Measurements from ENCODE around the gene B4GALT1. TPM values are rescaled to one million over a fixed set of nuclear protein-coding genes. Genes with fewer than 3 reads are reported as not detected.

Gene B4GALT1
- total RNA-seq, 2 experiments from 2014 or later, result 12.8 to 38.7 TPM

DNA sequence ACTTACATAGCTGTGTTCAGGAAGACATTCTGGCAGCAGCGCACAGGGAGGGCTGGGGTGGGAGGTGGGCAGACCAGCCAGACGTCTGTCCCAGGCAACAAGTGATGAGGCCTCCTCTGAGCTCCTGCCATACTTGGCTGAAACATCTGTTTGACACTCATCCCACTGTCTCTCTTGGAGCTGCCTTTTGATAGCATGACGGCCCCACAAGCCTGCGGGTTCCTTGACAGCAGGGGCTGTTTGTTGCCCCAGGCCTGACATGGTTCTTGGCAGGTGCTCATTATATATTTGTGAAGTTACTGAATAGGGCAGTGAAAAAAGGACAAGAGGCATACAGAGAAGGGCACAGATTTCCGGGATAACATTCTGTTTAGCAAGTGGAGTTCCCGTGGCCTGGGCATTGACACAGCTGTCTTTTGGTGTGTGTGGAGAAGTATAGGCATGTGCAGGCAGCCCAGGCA is 22.2 kb upstream of the B4GALT1 start:
- Histone ChIP-seq H3K27ac (ENCODE audit: low read depth, low read length, poor library complexity, severe bottlenecking) (no peak overlapping the region), H2AFZ (ENCODE audit: low read length) (no peak overlapping the region), H3K4me1 (ENCODE audit: insufficient read depth, low read length, poor library complexity, severe bottlenecking) (peaks cover 11% of the 10 kb centered on the region), H3K4me2 (ENCODE audit: low read length) (no peak overlapping the region), H3K9me3 (ENCODE audit: low read length) (no peaks in the 10 kb centered on the region), H3K9me2 (ENCODE audit: insufficient read depth, low read length) (no peaks in the 10 kb centered on the region), H3K4me3 (ENCODE audit: low read depth, low read length, poor library complexity, severe bottlenecking) (no peak overlapping the region), H3K36me3 (ENCODE audit: insufficient read depth, low read length) (no peaks in the 10 kb centered on the region), H4K20me1 (ENCODE audit: insufficient read depth, low read length) (no peaks in the 10 kb centered on the region), H3K79me2 (ENCODE audit: insufficient read depth, low read depth, low read length) (no peaks in the 10 kb centered on the region)
- no peak for TF ChIP-seq EZH2phosphoT487 (IDR thresholded peaks at IDR 0.05; ENCODE audit: borderline replicate concordance, low read depth, low read length)
- TF ChIP-seq, protein P1, sequence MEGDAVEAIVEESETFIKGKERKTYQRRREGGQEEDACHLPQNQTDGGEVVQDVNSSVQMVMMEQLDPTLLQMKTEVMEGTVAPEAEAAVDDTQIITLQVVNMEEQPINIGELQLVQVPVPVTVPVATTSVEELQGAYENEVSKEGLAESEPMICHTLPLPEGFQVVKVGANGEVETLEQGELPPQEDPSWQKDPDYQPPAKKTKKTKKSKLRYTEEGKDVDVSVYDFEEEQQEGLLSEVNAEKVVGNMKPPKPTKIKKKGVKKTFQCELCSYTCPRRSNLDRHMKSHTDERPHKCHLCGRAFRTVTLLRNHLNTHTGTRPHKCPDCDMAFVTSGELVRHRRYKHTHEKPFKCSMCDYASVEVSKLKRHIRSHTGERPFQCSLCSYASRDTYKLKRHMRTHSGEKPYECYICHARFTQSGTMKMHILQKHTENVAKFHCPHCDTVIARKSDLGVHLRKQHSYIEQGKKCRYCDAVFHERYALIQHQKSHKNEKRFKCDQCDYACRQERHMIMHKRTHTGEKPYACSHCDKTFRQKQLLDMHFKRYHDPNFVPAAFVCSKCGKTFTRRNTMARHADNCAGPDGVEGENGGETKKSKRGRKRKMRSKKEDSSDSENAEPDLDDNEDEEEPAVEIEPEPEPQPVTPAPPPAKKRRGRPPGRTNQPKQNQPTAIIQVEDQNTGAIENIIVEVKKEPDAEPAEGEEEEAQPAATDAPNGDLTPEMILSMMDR (conservative IDR thresholded peaks at IDR 0.05; ENCODE audit: low read length), result no peak
- no TSS peak for BruUV-seq (replicated peaks)
- ChIA-PET POLR2A (interaction anchor here (0.9 to 1.5 kb wide), 3 partner anchors 10 to 107 kb away, joined by 3 read pairs; no protein-coding TSS in a partner anchor), CTCF (ENCODE audit: unreplicated experiment) (interaction anchor here (0.6 kb wide), 2 partner anchors 20 to 149 kb away, joined by 3 to 10 read pairs; no protein-coding TSS in a partner anchor)
- no peak for DNase-seq (ENCODE audit: low spot score)
- intact Hi-C loops (cut with micrococcal nuclease; ENCODE audit: unreplicated experiment), result no loop called here

DNA sequence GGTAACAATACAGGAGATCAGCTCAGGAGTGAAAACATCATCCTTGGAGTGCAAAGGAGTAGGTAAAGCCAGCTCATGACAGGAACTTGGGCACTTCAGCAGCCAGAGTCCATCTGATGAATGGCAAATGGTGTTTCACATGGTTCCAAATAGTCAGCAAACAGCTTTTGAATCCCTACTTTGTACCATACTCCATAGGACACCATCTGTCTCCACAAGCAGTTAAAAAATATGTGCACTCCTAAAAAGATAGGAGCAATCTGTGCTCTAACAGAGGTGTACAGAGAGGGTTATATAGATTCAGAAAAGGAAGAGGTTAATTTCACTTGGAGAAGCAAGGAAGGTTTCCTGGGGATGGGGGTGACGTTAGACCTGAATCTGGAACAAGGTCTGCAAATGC is 21.6 kb upstream of the B4GALT1 start:
- H3K36me3 ChIP-seq (ENCODE audit: insufficient read depth, low read length), result no peaks in the 10 kb centered on the region
- H4K20me1 ChIP-seq (ENCODE audit: insufficient read depth, low read length), result no peaks in the 10 kb centered on the region
- H3K4me2 ChIP-seq (ENCODE audit: low read length), result no peak overlapping the region
- H3K4me1 ChIP-seq (ENCODE audit: insufficient read depth, low read length, poor library complexity, severe bottlenecking), result peaks cover 11% of the 10 kb centered on the region
- H3K9me2 ChIP-seq (ENCODE audit: insufficient read depth, low read length), result no peaks in the 10 kb centered on the region
- DNase-seq (ENCODE audit: low spot score), result no peak
- ChIA-PET CTCF (ENCODE audit: unreplicated experiment) (interaction anchor here (0.6 to 1.7 kb wide), 3 partner anchors 11 to 148 kb away, joined by 3 to 10 read pairs (median 3); no protein-coding TSS in a partner anchor), POLR2A (interaction anchor here (0.9 to 1.5 kb wide), 2 partner anchors 9 to 13 kb away, joined by 3 read pairs; no protein-coding TSS in a partner anchor)
- H3K9me3 ChIP-seq (ENCODE audit: low read length), result no peaks in the 10 kb centered on the region
- intact Hi-C loops (cut with micrococcal nuclease; ENCODE audit: unreplicated experiment), result no loop called here
- no peak overlapping the region for H3K4me3 ChIP-seq (ENCODE audit: low read depth, low read length, poor library complexity, severe bottlenecking)
- no TSS peak for BruUV-seq (replicated peaks)
- H2AFZ ChIP-seq (ENCODE audit: low read length), result no peak overlapping the region
- no peak overlapping the region for H3K27ac ChIP-seq (ENCODE audit: low read depth, low read length, poor library complexity, severe bottlenecking)
- TF ChIP-seq, protein P1 (conservative IDR thresholded peaks at IDR 0.05; ENCODE audit: low read length), result no peak
- no peak for TF ChIP-seq EZH2phosphoT487 (IDR thresholded peaks at IDR 0.05; ENCODE audit: borderline replicate concordance, low read depth, low read length)
- no peaks in the 10 kb centered on the region for H3K79me2 ChIP-seq (ENCODE audit: insufficient read depth, low read depth, low read length)

DNA sequence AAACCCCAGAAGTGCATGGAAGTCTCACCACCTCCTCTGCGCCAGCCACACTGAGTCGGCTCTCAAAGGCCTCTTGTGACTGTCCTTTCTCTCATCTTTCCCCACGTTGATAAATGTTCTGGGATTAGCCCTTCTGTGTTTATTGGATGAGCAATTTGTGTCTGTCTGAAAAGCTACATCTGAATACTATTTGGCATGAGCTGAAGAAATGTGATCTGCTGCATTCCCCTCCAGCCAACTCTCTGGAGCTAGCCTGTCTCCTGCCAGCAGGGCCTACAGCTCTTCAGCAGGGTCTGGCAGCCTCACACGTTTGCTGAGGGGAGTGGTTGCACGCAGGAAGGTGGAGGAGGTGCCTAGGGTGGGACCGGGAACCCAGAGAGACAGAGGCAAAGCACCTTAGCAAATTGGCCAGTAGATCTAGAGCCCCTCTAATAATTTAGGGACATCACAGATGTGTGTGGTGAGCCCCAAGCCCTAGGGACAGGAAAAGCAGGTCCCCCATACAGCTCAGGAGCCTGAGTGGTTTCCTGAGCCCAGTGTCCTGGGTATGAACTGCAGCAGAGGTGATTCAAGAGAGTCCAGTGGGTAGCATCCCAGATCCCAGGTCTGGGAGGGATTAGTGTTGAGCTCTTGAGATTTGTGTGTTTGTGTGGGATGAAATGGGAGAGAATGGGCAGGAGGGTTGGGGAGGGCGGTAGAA is 20.5 kb upstream of the B4GALT1 start:
- ChIA-PET POLR2A (interaction anchor here (0.5 to 1.1 kb wide), 4 partner anchors 9 to 23 kb away, joined by 3 to 4 read pairs (median 3); no protein-coding TSS in a partner anchor), CTCF (ENCODE audit: unreplicated experiment) (interaction anchor here (1.6 to 1.7 kb wide), 2 partner anchors 10 to 20 kb away, joined by 3 read pairs; partner anchors contain the start of gene B4GALT1)
- no peaks in the 10 kb centered on the region for H3K9me3 ChIP-seq (ENCODE audit: low read length)
- intact Hi-C loops (cut with micrococcal nuclease; ENCODE audit: unreplicated experiment), result no loop called here
- no peaks in the 10 kb centered on the region for H3K79me2 ChIP-seq (ENCODE audit: insufficient read depth, low read depth, low read length)
- no peak overlapping the region for H3K27ac ChIP-seq (ENCODE audit: low read depth, low read length, poor library complexity, severe bottlenecking)
- peaks cover 7% of the 10 kb centered on the region for H3K4me1 ChIP-seq (ENCODE audit: insufficient read depth, low read length, poor library complexity, severe bottlenecking)
- H3K4me2 ChIP-seq (ENCODE audit: low read length), result no peak overlapping the region
- H2AFZ ChIP-seq (ENCODE audit: low read length), result no peak overlapping the region
- no peaks in the 10 kb centered on the region for H3K36me3 ChIP-seq (ENCODE audit: insufficient read depth, low read length)
- no peak for DNase-seq (ENCODE audit: low spot score)
- no peak overlapping the region for H3K4me3 ChIP-seq (ENCODE audit: low read depth, low read length, poor library complexity, severe bottlenecking)
- no TSS peak for BruUV-seq (replicated peaks)
- TF ChIP-seq EZH2phosphoT487 (IDR thresholded peaks at IDR 0.05; ENCODE audit: borderline replicate concordance, low read depth, low read length), result no peak
- TF ChIP-seq, protein P1 (conservative IDR thresholded peaks at IDR 0.05; ENCODE audit: low read length), result no peak
- no peaks in the 10 kb centered on the region for H3K9me2 ChIP-seq (ENCODE audit: insufficient read depth, low read length)
- H4K20me1 ChIP-seq (ENCODE audit: insufficient read depth, low read length), result no peaks in the 10 kb centered on the region

Measured in OCI-LY7 (cell line).